GM12874 (cell line): ENCODE data around the gene ST3GAL3.

Experiments
- CTCF ChIP-seq: IDR thresholded peaks from 2 replicates; pipeline ENCODE4 v1.5.1; 2011; ENCODE audit warnings: low read depth, mild to moderate bottlenecking, control low read depth, low read length, moderate library complexity; ENCODE audit not compliant: insufficient read depth

The ST3GAL3 gene

DNA sequence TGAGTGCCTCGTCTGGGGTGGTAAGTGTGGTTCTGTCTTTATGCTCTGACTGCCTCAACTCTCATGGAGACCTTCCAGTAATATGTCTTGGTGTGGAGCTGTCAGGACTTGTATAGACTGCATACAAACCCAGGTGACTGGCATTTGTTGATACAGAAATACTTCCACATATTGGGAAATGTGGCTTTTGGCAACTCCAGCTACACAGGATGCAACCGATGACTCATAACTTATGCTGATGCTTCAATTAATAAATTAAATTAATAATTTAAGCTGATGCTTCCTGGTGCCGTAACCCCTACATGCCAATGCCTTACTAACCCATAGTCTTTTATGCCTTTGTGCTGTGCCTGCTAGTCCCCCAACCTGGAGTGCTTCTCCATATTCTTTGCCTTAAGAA is 154.0 kb downstream of the ST3GAL3 start:
- no peak for TF ChIP-seq CTCF

DNA sequence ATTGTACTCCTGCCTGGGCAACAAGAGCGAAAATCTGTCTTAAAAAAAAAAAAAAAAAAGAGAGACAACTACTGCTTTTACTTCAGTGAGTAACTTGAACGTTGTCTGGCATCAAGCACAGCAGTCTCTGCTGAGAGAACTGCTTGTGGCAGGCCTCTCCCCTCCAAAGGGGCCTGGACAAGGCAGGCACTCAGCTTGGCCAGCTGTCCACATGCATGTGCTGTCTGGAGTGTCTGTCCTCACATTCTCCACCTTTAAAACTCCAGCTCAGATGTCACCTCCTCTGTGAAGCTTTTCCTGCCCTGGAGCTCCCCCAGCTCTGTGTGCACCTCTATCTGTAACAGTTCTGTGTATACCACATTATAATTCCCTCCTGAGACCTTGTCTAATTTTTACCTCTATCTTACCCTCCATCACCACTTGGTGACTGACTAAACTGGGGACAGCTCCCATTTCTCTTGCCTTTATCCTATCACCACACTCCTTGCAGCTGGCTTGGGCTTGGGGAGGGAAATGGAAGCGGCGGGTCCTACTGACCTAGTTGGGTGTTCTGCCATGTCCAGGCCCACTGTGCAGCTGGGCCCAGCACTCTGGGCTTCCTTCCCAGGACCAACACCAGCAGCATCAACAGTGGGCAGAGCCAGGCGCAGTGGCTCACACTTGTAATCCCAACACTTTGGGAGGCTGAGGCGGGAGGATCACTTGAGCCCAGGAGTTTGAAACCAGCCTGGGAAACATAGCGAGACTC is 154.8 kb downstream of the ST3GAL3 start:
- no peak for TF ChIP-seq CTCF

DNA sequence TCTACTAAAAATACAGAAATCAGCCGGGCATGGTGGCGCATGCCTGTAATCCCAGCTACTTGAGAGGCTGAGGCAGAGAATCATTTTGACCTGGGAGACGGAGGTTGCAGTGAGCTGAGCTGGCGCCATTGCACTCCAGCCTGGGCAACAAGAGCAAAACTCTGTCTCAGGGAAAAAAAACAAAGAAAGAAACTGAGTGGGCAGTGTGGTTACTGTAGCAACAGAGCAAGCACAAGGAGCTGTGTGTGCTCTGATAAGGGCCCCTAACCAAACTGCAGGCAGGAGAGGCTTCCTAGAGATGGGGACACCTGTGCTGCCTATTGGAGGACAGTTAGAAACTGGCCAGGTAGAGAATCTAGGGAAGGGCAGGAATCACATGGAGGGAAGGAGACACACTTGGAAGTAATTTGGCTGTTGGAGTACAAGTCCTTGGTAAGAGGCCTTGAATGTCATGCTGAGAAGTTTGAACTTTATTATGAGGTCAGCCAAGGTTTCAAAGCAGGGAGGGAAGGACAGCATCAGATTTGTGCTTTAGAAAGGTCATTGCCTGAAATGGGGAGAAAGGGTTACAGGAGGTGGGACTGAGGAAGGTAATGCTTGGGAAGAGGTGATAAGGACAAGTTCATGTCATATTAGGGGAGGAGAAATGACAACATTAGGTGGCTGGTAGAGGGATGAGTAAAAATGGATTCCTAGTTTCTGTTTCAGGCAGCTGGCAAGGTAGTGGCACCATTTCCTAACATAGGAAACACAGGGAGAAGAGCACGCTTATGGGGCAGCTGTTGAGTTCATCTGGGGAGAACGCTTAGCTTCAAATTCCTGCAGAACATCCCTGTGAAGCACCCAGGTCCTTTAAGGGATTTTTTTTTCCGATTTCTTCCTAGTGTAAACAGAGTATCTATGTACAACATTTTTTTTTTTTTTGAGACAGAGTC is 157.0 kb downstream of the ST3GAL3 start:
- TF ChIP-seq CTCF = no peak

GRCh38 chr1:43866201-43866600 is 158.9 kb downstream of the ST3GAL3 start:
- no peak for TF ChIP-seq CTCF

DNA sequence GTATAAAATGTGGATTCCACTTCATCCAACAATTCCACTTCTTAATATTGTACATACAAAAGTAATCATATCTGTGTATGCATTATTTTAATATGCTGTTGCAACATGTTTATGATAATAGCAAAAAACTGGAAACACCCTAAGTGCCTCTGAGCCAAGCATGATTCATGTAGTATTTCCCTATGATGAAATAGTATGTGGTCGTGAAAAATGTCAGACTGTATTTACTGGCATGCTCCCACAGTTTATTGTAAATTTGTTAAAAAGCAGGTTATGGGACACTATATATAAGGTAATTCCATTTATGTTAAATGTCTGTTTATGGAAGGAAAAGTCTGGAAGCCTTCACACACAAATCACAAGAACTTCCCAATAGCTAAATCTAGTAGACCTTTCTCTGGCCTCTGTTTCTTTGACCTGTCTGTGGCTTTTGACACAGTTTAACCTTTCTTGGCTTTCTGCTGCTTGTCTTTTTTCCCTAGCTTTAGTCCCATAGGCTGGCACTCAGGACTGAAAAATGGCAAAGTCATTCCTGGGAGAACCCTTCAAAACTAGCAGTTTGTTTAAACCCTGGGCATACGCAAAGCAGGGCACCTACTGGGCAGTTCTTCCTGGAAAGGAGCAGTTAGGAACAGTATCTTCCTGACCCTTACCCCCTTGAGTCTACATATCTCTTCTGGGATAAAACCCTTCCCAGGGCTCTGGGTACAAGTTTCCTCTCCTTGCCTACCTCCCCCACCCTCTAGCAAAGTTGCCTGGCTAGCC is 160.8 kb downstream of the ST3GAL3 start:
- no peak for TF ChIP-seq CTCF

DNA sequence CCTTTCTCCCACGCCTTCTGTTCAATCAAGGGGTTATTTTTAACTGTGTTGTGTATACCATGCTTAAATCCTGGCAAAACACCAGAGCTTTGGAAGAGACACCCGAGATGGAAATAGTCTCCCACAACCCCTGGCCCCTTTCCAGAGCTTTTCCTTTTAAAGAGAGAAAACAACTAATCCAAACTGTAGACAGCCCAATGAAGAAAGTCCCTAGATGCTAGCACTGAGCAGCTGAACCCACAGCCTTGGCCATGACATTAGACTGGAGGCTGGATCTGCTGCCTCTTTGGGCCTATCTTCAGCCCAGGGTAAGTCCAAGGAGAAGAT is 161.4 kb downstream of the ST3GAL3 start:
- no peak for TF ChIP-seq CTCF

- no peak for TF ChIP-seq CTCF
These were observed 163.0 kb downstream of the ST3GAL3 start for GRCh38 chr1:43870306-43870705.
